Neuronal stem cell (in vitro differentiated cells): ENCODE data around the gene TXK.

ENCODE experiments used
- DNase-seq: peaks from one replicate; pipeline ENCODE4 v3.0.0-alpha.2; 2013; ENCODE audit warnings: low spot score
- H2AFZ ChIP-seq: one replicate; pipeline ENCODE4 v1.6.1; 2013; ENCODE audit warnings: mild to moderate bottlenecking, low read length, inconsistent platforms
- H2AK5ac ChIP-seq: 2 replicates; pipeline ENCODE4 v1.6.1; 2013; ENCODE audit warnings: low read depth, mild to moderate bottlenecking, inconsistent platforms, low read length, moderate library complexity, mixed read lengths
- H2BK120ac ChIP-seq: 2 replicates; pipeline ENCODE4 v1.6.1; 2013; ENCODE audit warnings: low read depth, mild to moderate bottlenecking, inconsistent platforms, low read length, moderate library complexity, mixed read lengths
- H2BK12ac ChIP-seq: one replicate; pipeline ENCODE4 v1.6.1; 2013; ENCODE audit warnings: low read length, inconsistent platforms
- H2BK15ac ChIP-seq: 2 replicates; pipeline ENCODE4 v1.6.1; 2013; ENCODE audit warnings: mild to moderate bottlenecking, low read length, inconsistent platforms, mixed read lengths
- H2BK5ac ChIP-seq: one replicate; pipeline ENCODE4 v1.6.1; 2013; ENCODE audit warnings: inconsistent platforms, mild to moderate bottlenecking, low read length, moderate library complexity
- H3K14ac ChIP-seq: one replicate; pipeline ENCODE4 v1.6.1; 2013; ENCODE audit warnings: low read length, inconsistent platforms
- H3K18ac ChIP-seq: 2 replicates; pipeline ENCODE4 v1.6.1; 2013; ENCODE audit warnings: low read length, inconsistent platforms
- H3K23ac ChIP-seq: 2 replicates; pipeline ENCODE4 v1.6.1; 2013; ENCODE audit warnings: low read depth, mild to moderate bottlenecking, mixed read lengths, low read length, inconsistent platforms; ENCODE audit not compliant: poor library complexity
- H3K27ac ChIP-seq: replicated peaks from 3 replicates; pipeline ENCODE4 v1.5.1; 2013; ENCODE audit warnings: low read length, inconsistent platforms
- H3K27me3 ChIP-seq, 3 experiments: 2 replicates each; pipeline ENCODE4 v1.6.1; 2013; ENCODE audit warnings: low read length in 3 of 3, mild to moderate bottlenecking in 2 of 3, inconsistent platforms in 1 of 3, low read depth in 1 of 3, mixed read lengths in 1 of 3, moderate library complexity in 1 of 3; ENCODE audit not compliant: control insufficient read depth in 3 of 3, insufficient read depth in 3 of 3
- H3K36me3 ChIP-seq, 2 donors: replicated peaks in 1 of 2; 2 replicates each; pipeline ENCODE4 v1.6.1; 2013; ENCODE audit warnings: low read length in 2 of 2; ENCODE audit not compliant: control insufficient read depth in 2 of 2, insufficient read depth in 2 of 2
- H3K4ac ChIP-seq: 2 replicates; pipeline ENCODE4 v1.6.1; 2013; ENCODE audit warnings: inconsistent platforms, mild to moderate bottlenecking, low read length, moderate library complexity
- H3K4me1 ChIP-seq, 2 donors: 1 replicate in 1 of 2; 2 replicates in 1 of 2; pipeline ENCODE4 v1.6.1; 2013; ENCODE audit warnings: low read length in 2 of 2, low read depth in 1 of 2; ENCODE audit not compliant: control insufficient read depth in 2 of 2, insufficient read depth in 1 of 2
- H3K4me2 ChIP-seq: one replicate; pipeline ENCODE4 v1.6.1; 2013; ENCODE audit warnings: mild to moderate bottlenecking, low read length, inconsistent platforms; ENCODE audit not compliant: insufficient read depth, poor library complexity, severe bottlenecking
- H3K4me3 ChIP-seq, 2 donors: 2 replicates each; pipeline ENCODE4 v1.5.1; 2013; ENCODE audit warnings: low read length in 2 of 2, mild to moderate bottlenecking in 2 of 2, inconsistent platforms in 1 of 2, moderate library complexity in 1 of 2
- H3K79me1 ChIP-seq: one replicate; pipeline ENCODE4 v1.6.1; 2013; ENCODE audit warnings: low read depth, mild to moderate bottlenecking, inconsistent platforms, low read length, moderate library complexity
- H3K9ac ChIP-seq: one replicate; pipeline ENCODE4 v1.6.1; 2013; ENCODE audit warnings: mild to moderate bottlenecking, low read depth, low read length, inconsistent platforms; ENCODE audit not compliant: poor library complexity
- H3K9me3 ChIP-seq, 2 donors: replicated peaks in 1 of 2; 2 replicates each; pipeline versions ENCODE3 to v1.6.1; 2013; ENCODE audit warnings: low read length in 2 of 2, mild to moderate bottlenecking in 2 of 2, inconsistent platforms in 1 of 2, low read depth in 1 of 2, mixed read lengths in 1 of 2, moderate library complexity in 1 of 2; ENCODE audit not compliant: control insufficient read depth in 2 of 2, insufficient read depth in 1 of 2
- H4K8ac ChIP-seq: one replicate; pipeline ENCODE4 v1.6.1; 2013; ENCODE audit warnings: low read depth, mild to moderate bottlenecking, inconsistent platforms, low read length, moderate library complexity
- H4K91ac ChIP-seq: one replicate; pipeline ENCODE4 v1.6.1; 2013; ENCODE audit warnings: low read length, low read depth, mild to moderate bottlenecking, inconsistent platforms; ENCODE audit not compliant: poor library complexity
- WGBS, 2 donors: extraction: QIAGEN DNeasy Blood & Tissue Kit; methylation state at CpG; one replicate each; pipeline ENCODE4 v1.1.7; 2013; ENCODE audit warnings: missing lambda C conversion rate in 2 of 2, mixed read lengths in 1 of 2; ENCODE audit not compliant: insufficient read length in 2 of 2, insufficient replicate concordance in 1 of 2; ENCODE audit errors: extremely low coverage in 2 of 2; 5-methylcytosine and 5-hydroxymethylcytosine counted together

Gene TXK

GRCh38 chr4:48073567-48074103 is 60.4 kb downstream of the TXK start:
- WGBS, 2 donors = no CpG with 5 or more reads among the region's 3 CpGs
- no peak overlapping the region for H4K8ac ChIP-seq

GRCh38 chr4:48071191-48071590 is 62.9 kb downstream of the TXK start:
- H2BK5ac ChIP-seq = no peak overlapping the region
- no CpG with 5 or more reads among the region's 3 CpGs for WGBS, 2 donors
- H3K27ac ChIP-seq = no peak overlapping the region
- H3K18ac ChIP-seq = no peak overlapping the region
- no peaks in the 10 kb centered on the region for H3K27me3 ChIP-seq
- no peaks in the 10 kb centered on the region for H3K79me1 ChIP-seq
- no peak overlapping the region for H3K4me2 ChIP-seq
- no peak overlapping the region for H2BK15ac ChIP-seq
- H3K36me3 ChIP-seq = no peaks in the 10 kb centered on the region
- H3K9me3 ChIP-seq = no peaks in the 10 kb centered on the region
- H4K8ac ChIP-seq = no peak overlapping the region
- H4K91ac ChIP-seq = no peak overlapping the region
- peaks cover 0 to 2% of the 10 kb centered on the region in 2 donors for H3K4me1 ChIP-seq
- H3K4me3 ChIP-seq = no peak overlapping the region
- no peak overlapping the region for H3K4ac ChIP-seq
- no peak overlapping the region for H3K9ac ChIP-seq
- H3K23ac ChIP-seq = no peak overlapping the region
- no peak overlapping the region for H3K14ac ChIP-seq
- H2AFZ ChIP-seq = no peak overlapping the region
- no peak overlapping the region for H2BK12ac ChIP-seq
- no peak for DNase-seq
- no peak overlapping the region for H2AK5ac ChIP-seq
- H2BK120ac ChIP-seq = no peak overlapping the region

More at GRCh38 chr4:48073567-48074103, 60.4 kb downstream of the TXK start:
- H3K9me3 ChIP-seq = no peaks in the 10 kb centered on the region
- H2BK15ac ChIP-seq = no peak overlapping the region
- H2BK12ac ChIP-seq = no peak overlapping the region
- H3K27ac ChIP-seq = no peak overlapping the region
- no peak overlapping the region for H3K23ac ChIP-seq
- H3K18ac ChIP-seq = no peak overlapping the region
- no peak overlapping the region for H2AFZ ChIP-seq
- no peak overlapping the region for H3K4me3 ChIP-seq
- H3K4me1 ChIP-seq = peaks cover 0 to 2% of the 10 kb centered on the region in 2 donors
- H2AK5ac ChIP-seq = no peak overlapping the region
- no peak overlapping the region for H4K91ac ChIP-seq
- H3K4ac ChIP-seq = no peak overlapping the region
- no peak overlapping the region for H3K4me2 ChIP-seq
- no peak for DNase-seq
- no peak overlapping the region for H2BK120ac ChIP-seq
- no peaks in the 10 kb centered on the region for H3K79me1 ChIP-seq
- H3K36me3 ChIP-seq = no peaks in the 10 kb centered on the region
- no peak overlapping the region for H3K9ac ChIP-seq
- H3K27me3 ChIP-seq = no peaks in the 10 kb centered on the region
- H3K14ac ChIP-seq = no peak overlapping the region
- H2BK5ac ChIP-seq = no peak overlapping the region

- Histone ChIP-seq H3K23ac (no peak overlapping the region), H2BK12ac (no peak overlapping the region), H3K4me2 (no peak overlapping the region), H4K8ac (no peak overlapping the region), H3K9me3 (no peaks in the 10 kb centered on the region), H3K4me1 (peaks cover 0 to 2% of the 10 kb centered on the region in 2 donors), H2AFZ (no peak overlapping the region), H3K27me3 (no peaks in the 10 kb centered on the region), H2BK5ac (no peak overlapping the region), H3K14ac (no peak overlapping the region), H3K79me1 (no peaks in the 10 kb centered on the region), H3K4ac (no peak overlapping the region), H3K9ac (no peak overlapping the region), H4K91ac (no peak overlapping the region), H3K4me3 (no peak overlapping the region), H3K36me3 (no peaks in the 10 kb centered on the region), H2BK15ac (no peak overlapping the region), H3K18ac (no peak overlapping the region), H3K27ac (no peak overlapping the region), H2BK120ac (no peak overlapping the region), H2AK5ac (no peak overlapping the region)
- DNase-seq = no peak
- no CpG with 5 or more reads among the region's 2 CpGs for WGBS, 2 donors
These were observed 65.0 kb downstream of the TXK start for GRCh38 chr4:48069026-48069425.

- Histone ChIP-seq H3K9me3 (no peaks in the 10 kb centered on the region), H3K9ac (no peak overlapping the region), H3K4me3 (no peak overlapping the region), H2BK120ac (no peak overlapping the region), H4K8ac (no peak overlapping the region), H2BK5ac (no peak overlapping the region), H3K79me1 (no peaks in the 10 kb centered on the region), H3K36me3 (no peaks in the 10 kb centered on the region), H3K4me2 (no peak overlapping the region), H2AFZ (no peak overlapping the region), H4K91ac (no peak overlapping the region), H3K18ac (no peak overlapping the region), H2BK15ac (no peak overlapping the region), H2BK12ac (no peak overlapping the region), H3K14ac (no peak overlapping the region), H3K4me1 (peaks cover 0 to 2% of the 10 kb centered on the region in 2 donors), H3K4ac (no peak overlapping the region), H3K23ac (no peak overlapping the region), H3K27me3 (no peaks in the 10 kb centered on the region), H2AK5ac (no peak overlapping the region), H3K27ac (no peak overlapping the region)
- no CpG with 5 or more reads among the region's 2 CpGs for WGBS, 2 donors
- no peak for DNase-seq
These were observed 65.9 kb downstream of the TXK start for GRCh38 chr4:48068182-48068581.
